Neuronal stem cell (in vitro differentiated cells): Measurements from ENCODE around the gene NTRK2.

ENCODE experiments used
- DNase-seq: peaks from one replicate; pipeline ENCODE4 v3.0.0-alpha.2; 2013; ENCODE audit warnings: low spot score
- H2AFZ ChIP-seq: one replicate; pipeline ENCODE4 v1.6.1; 2013; ENCODE audit warnings: mild to moderate bottlenecking, low read length, inconsistent platforms
- H2AK5ac ChIP-seq: 2 replicates; pipeline ENCODE4 v1.6.1; 2013; ENCODE audit warnings: low read depth, mild to moderate bottlenecking, inconsistent platforms, low read length, moderate library complexity, mixed read lengths
- H2BK120ac ChIP-seq: 2 replicates; pipeline ENCODE4 v1.6.1; 2013; ENCODE audit warnings: low read depth, mild to moderate bottlenecking, inconsistent platforms, low read length, moderate library complexity, mixed read lengths
- H2BK12ac ChIP-seq: one replicate; pipeline ENCODE4 v1.6.1; 2013; ENCODE audit warnings: low read length, inconsistent platforms
- H2BK15ac ChIP-seq: 2 replicates; pipeline ENCODE4 v1.6.1; 2013; ENCODE audit warnings: mild to moderate bottlenecking, low read length, inconsistent platforms, mixed read lengths
- H2BK5ac ChIP-seq: one replicate; pipeline ENCODE4 v1.6.1; 2013; ENCODE audit warnings: inconsistent platforms, mild to moderate bottlenecking, low read length, moderate library complexity
- H3K14ac ChIP-seq: one replicate; pipeline ENCODE4 v1.6.1; 2013; ENCODE audit warnings: low read length, inconsistent platforms
- H3K18ac ChIP-seq: 2 replicates; pipeline ENCODE4 v1.6.1; 2013; ENCODE audit warnings: low read length, inconsistent platforms
- H3K23ac ChIP-seq: 2 replicates; pipeline ENCODE4 v1.6.1; 2013; ENCODE audit warnings: low read depth, mild to moderate bottlenecking, mixed read lengths, low read length, inconsistent platforms; ENCODE audit not compliant: poor library complexity
- H3K27ac ChIP-seq: replicated peaks from 3 replicates; pipeline ENCODE4 v1.5.1; 2013; ENCODE audit warnings: low read length, inconsistent platforms
- H3K27me3 ChIP-seq, 3 experiments: 2 replicates each; pipeline ENCODE4 v1.6.1; 2013; ENCODE audit warnings: low read length in 3 of 3, mild to moderate bottlenecking in 2 of 3, inconsistent platforms in 1 of 3, low read depth in 1 of 3, mixed read lengths in 1 of 3, moderate library complexity in 1 of 3; ENCODE audit not compliant: control insufficient read depth in 3 of 3, insufficient read depth in 3 of 3
- H3K36me3 ChIP-seq, 2 donors: replicated peaks in 1 of 2; 2 replicates each; pipeline ENCODE4 v1.6.1; 2013; ENCODE audit warnings: low read length in 2 of 2; ENCODE audit not compliant: control insufficient read depth in 2 of 2, insufficient read depth in 2 of 2
- H3K4ac ChIP-seq: 2 replicates; pipeline ENCODE4 v1.6.1; 2013; ENCODE audit warnings: inconsistent platforms, mild to moderate bottlenecking, low read length, moderate library complexity
- H3K4me1 ChIP-seq, 2 donors: 1 replicate in 1 of 2; 2 replicates in 1 of 2; pipeline ENCODE4 v1.6.1; 2013; ENCODE audit warnings: low read length in 2 of 2, low read depth in 1 of 2; ENCODE audit not compliant: control insufficient read depth in 2 of 2, insufficient read depth in 1 of 2
- H3K4me2 ChIP-seq: one replicate; pipeline ENCODE4 v1.6.1; 2013; ENCODE audit warnings: mild to moderate bottlenecking, low read length, inconsistent platforms; ENCODE audit not compliant: insufficient read depth, poor library complexity, severe bottlenecking
- H3K4me3 ChIP-seq, 2 donors: 2 replicates each; pipeline ENCODE4 v1.5.1; 2013; ENCODE audit warnings: low read length in 2 of 2, mild to moderate bottlenecking in 2 of 2, inconsistent platforms in 1 of 2, moderate library complexity in 1 of 2
- H3K79me1 ChIP-seq: one replicate; pipeline ENCODE4 v1.6.1; 2013; ENCODE audit warnings: low read depth, mild to moderate bottlenecking, inconsistent platforms, low read length, moderate library complexity
- H3K9ac ChIP-seq: one replicate; pipeline ENCODE4 v1.6.1; 2013; ENCODE audit warnings: mild to moderate bottlenecking, low read depth, low read length, inconsistent platforms; ENCODE audit not compliant: poor library complexity
- H3K9me3 ChIP-seq, 2 donors: replicated peaks in 1 of 2; 2 replicates each; pipeline versions ENCODE3 to v1.6.1; 2013; ENCODE audit warnings: low read length in 2 of 2, mild to moderate bottlenecking in 2 of 2, inconsistent platforms in 1 of 2, low read depth in 1 of 2, mixed read lengths in 1 of 2, moderate library complexity in 1 of 2; ENCODE audit not compliant: control insufficient read depth in 2 of 2, insufficient read depth in 1 of 2
- H4K8ac ChIP-seq: one replicate; pipeline ENCODE4 v1.6.1; 2013; ENCODE audit warnings: low read depth, mild to moderate bottlenecking, inconsistent platforms, low read length, moderate library complexity
- H4K91ac ChIP-seq: one replicate; pipeline ENCODE4 v1.6.1; 2013; ENCODE audit warnings: low read length, low read depth, mild to moderate bottlenecking, inconsistent platforms; ENCODE audit not compliant: poor library complexity
- WGBS, 2 donors: extraction: QIAGEN DNeasy Blood & Tissue Kit; methylation state at CpG; one replicate each; pipeline ENCODE4 v1.1.7; 2013; ENCODE audit warnings: missing lambda C conversion rate in 2 of 2, mixed read lengths in 1 of 2; ENCODE audit not compliant: insufficient read length in 2 of 2, insufficient replicate concordance in 1 of 2; ENCODE audit errors: extremely low coverage in 2 of 2; 5-methylcytosine and 5-hydroxymethylcytosine counted together

Gene NTRK2

GRCh38 chr9:85007748-85008147 is 338.2 kb downstream of the NTRK2 start:
- H4K91ac ChIP-seq = no peak overlapping the region
- H3K4ac ChIP-seq = no peak overlapping the region
- no peaks in the 10 kb centered on the region for H3K27me3 ChIP-seq
- DNase-seq = no peak
- no peaks in the 10 kb centered on the region for H3K79me1 ChIP-seq
- H3K36me3 ChIP-seq = no peaks in the 10 kb centered on the region
- H3K9ac ChIP-seq = no peak overlapping the region
- no peak overlapping the region for H2BK12ac ChIP-seq
- no peak overlapping the region for H3K18ac ChIP-seq
- no peaks in the 10 kb centered on the region for H3K9me3 ChIP-seq
- no peak overlapping the region for H3K4me2 ChIP-seq
- H3K27ac ChIP-seq = no peak overlapping the region
- H2BK5ac ChIP-seq = no peak overlapping the region
- H3K4me1 ChIP-seq = peaks cover 2 to 5% of the 10 kb centered on the region in 2 donors
- H2BK15ac ChIP-seq = no peak overlapping the region
- no peak overlapping the region for H4K8ac ChIP-seq
- H2AK5ac ChIP-seq = no peak overlapping the region
- no peak overlapping the region for H3K4me3 ChIP-seq
- H2AFZ ChIP-seq = no peak overlapping the region
- H3K23ac ChIP-seq = no peak overlapping the region
- no peak overlapping the region for H3K14ac ChIP-seq
- WGBS, 2 donors = no CpG with 5 or more reads among the region's 1 CpG
- no peak overlapping the region for H2BK120ac ChIP-seq

- H3K23ac ChIP-seq = no peak overlapping the region
- H4K8ac ChIP-seq = no peak overlapping the region
- no peak overlapping the region for H2BK12ac ChIP-seq
- H2AFZ ChIP-seq = no peak overlapping the region
- no peak overlapping the region for H2BK120ac ChIP-seq
- no peaks in the 10 kb centered on the region for H3K9me3 ChIP-seq
- H2BK15ac ChIP-seq = no peak overlapping the region
- whole genome bisulfite sequencing, 2 donors = no CpG with 5 or more reads among the region's 3 CpGs
- H3K27ac ChIP-seq = no peak overlapping the region
- peaks cover 2 to 5% of the 10 kb centered on the region in 2 donors for H3K4me1 ChIP-seq
- DNase-seq = no peak
- no peak overlapping the region for H3K4me2 ChIP-seq
- no peak overlapping the region for H3K4me3 ChIP-seq
- no peak overlapping the region for H3K14ac ChIP-seq
- H3K9ac ChIP-seq = no peak overlapping the region
- H3K36me3 ChIP-seq = no peaks in the 10 kb centered on the region
- H3K79me1 ChIP-seq = no peaks in the 10 kb centered on the region
- H3K18ac ChIP-seq = no peak overlapping the region
- H4K91ac ChIP-seq = no peak overlapping the region
- H2AK5ac ChIP-seq = no peak overlapping the region
- no peaks in the 10 kb centered on the region for H3K27me3 ChIP-seq
- no peak overlapping the region for H2BK5ac ChIP-seq
- no peak overlapping the region for H3K4ac ChIP-seq
Observed at GRCh38 chr9:85008215-85008614, 338.7 kb downstream of the NTRK2 start.

GRCh38 chr9:85009251-85009650 is 339.7 kb downstream of the NTRK2 start:
- no peaks in the 10 kb centered on the region for H3K79me1 ChIP-seq
- H4K8ac ChIP-seq = no peak overlapping the region
- no CpG with 5 or more reads among the region's 1 CpG for WGBS, 2 donors

GRCh38 chr9:85013703-85014102 is 344.2 kb downstream of the NTRK2 start:
- Histone ChIP-seq H3K4me3 (no peak overlapping the region), H3K27me3 (no peaks in the 10 kb centered on the region), H2AK5ac (no peak overlapping the region), H2AFZ (no peak overlapping the region), H4K8ac (no peak overlapping the region), H3K9ac (no peak overlapping the region), H3K4me2 (no peak overlapping the region), H3K14ac (no peak overlapping the region), H3K9me3 (no peaks in the 10 kb centered on the region), H3K23ac (no peak overlapping the region), H2BK5ac (no peak overlapping the region), H3K79me1 (no peaks in the 10 kb centered on the region), H3K36me3 (no peaks in the 10 kb centered on the region), H2BK12ac (no peak overlapping the region), H3K4ac (no peak overlapping the region), H3K18ac (no peak overlapping the region), H2BK15ac (no peak overlapping the region), H3K27ac (no peak overlapping the region), H2BK120ac (no peak overlapping the region), H4K91ac (no peak overlapping the region), H3K4me1 (peaks cover 2 to 13% of the 10 kb centered on the region in 2 donors)
- no peak for DNase-seq
- WGBS, 2 donors = no CpG with 5 or more reads among the region's 1 CpG

More at GRCh38 chr9:85009251-85009650, 339.7 kb downstream of the NTRK2 start:
- Histone ChIP-seq H3K36me3 (no peaks in the 10 kb centered on the region), H3K4ac (no peak overlapping the region), H3K4me3 (no peak overlapping the region), H2BK5ac (no peak overlapping the region), H2BK15ac (no peak overlapping the region), H3K23ac (no peak overlapping the region), H2AK5ac (no peak overlapping the region), H3K9ac (no peak overlapping the region), H3K14ac (no peak overlapping the region), H3K27ac (no peak overlapping the region), H3K4me1 (peaks cover 2 to 5% of the 10 kb centered on the region in 2 donors), H3K18ac (no peak overlapping the region), H3K4me2 (no peak overlapping the region), H3K9me3 (no peaks in the 10 kb centered on the region), H4K91ac (no peak overlapping the region), H2BK120ac (no peak overlapping the region), H2AFZ (no peak overlapping the region), H3K27me3 (no peaks in the 10 kb centered on the region), H2BK12ac (no peak overlapping the region)
- no peak for DNase-seq
